Stimulated activated naive CD8-positive, alpha-beta T cell treated with anti-CD3 and anti-CD28 coated beads, Interleukin-15, Interleukin-2, amounts not matched to agents 100 ng/mL and 50 ng/mL, for 24 hours (primary cell): ENCODE results near the gene FBXO21.
"Not testable (repeated sequence)": the region's sequence is repeated elsewhere in the genome, so short reads cannot be mapped to it uniquely, and the experiment has no call there.

ENCODE experiments used
- H3K27ac Mint-ChIP-seq: one replicate; pipeline ENCODE4 v1.8.0; 2021; ENCODE audit warnings: mild to moderate bottlenecking, mixed read lengths
- H3K27me3 Mint-ChIP-seq: one replicate; pipeline ENCODE4 v1.8.0; 2021; ENCODE audit warnings: mixed read lengths
- H3K36me3 Mint-ChIP-seq: one replicate; pipeline ENCODE4 v1.8.0; 2021; ENCODE audit warnings: low read depth, mixed read lengths
- H3K4me1 Mint-ChIP-seq: one replicate; pipeline ENCODE4 v1.8.0; 2021; ENCODE audit warnings: low read depth, mixed read lengths
- H3K4me3 Mint-ChIP-seq: one replicate; pipeline ENCODE4 v1.8.0; 2021; ENCODE audit warnings: mild to moderate bottlenecking, mixed read lengths
- H3K9me3 Mint-ChIP-seq: one replicate; pipeline ENCODE4 v1.8.0; 2021; ENCODE audit warnings: mixed read lengths

The FBXO21 gene

DNA sequence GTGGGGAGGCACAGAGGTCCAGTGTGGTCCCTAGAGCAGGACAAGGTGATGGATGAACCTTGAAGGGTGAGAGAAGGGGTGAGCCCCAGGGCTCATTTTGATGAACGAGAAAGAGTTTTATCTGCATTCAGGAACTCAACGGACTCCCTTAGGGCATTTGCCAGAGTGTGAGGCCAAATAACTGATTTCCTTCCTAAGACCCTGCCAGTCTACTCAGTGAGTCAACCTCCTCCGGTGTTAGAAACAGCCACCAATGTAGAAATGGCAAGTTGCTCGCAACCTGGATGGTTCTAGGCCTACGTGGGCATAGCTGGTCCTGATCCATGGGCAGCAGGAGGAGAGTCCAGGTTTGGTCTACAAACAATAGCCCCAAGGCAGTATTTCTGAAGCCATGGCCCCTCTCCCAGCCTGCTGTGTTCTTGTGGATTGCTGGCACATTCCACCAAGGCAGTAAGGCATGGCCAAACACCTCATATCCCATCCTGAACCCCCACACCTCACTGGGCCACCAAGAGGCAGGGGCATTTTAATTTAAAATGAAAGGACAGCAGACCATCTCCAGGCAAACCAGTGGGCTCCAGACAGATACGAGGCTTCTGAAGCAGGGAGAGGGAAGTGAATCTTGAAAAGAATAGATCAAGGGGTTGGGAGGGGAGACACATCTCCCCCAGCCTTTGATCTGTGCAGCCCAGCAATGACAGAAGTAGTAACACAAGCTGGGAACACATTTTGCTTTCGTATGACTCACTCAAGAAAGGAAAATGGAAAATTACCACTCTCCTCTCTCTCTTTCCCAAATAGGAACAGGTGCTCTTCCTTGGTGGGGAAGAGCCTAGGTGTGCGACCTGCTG is 65.6 kb downstream of the FBXO21 start:
- no peak overlapping the region for H3K4me3 Mint-ChIP-seq
- H3K27me3 Mint-ChIP-seq: no peaks in the 10 kb centered on the region
- peaks cover 15% of the 10 kb centered on the region for H3K4me1 Mint-ChIP-seq
- H3K9me3 Mint-ChIP-seq: peaks cover 8% of the 10 kb centered on the region
- H3K27ac Mint-ChIP-seq: no peak overlapping the region
- H3K36me3 Mint-ChIP-seq: no peaks in the 10 kb centered on the region

DNA sequence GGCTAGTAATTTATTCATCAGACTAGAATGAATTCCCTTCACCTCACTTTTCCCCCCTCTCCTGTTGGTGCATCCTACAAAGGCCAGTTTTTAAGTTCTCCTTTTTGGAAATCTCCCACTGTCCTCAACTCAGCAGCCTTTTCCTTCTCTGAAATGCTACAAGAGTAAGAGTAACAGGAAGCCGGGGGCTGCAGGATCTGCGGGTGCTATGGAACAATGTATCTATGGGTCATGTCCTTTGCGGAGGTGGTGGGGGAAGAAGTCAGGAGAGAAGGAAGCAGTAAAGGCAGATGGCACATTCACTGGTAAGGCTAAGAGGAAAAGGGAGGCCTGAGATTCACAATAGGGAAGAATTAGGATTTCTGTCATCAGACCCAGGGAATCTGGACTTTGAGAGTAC is 68.8 kb downstream of the FBXO21 start:
- no peaks in the 10 kb centered on the region for H3K36me3 Mint-ChIP-seq
- peaks cover 15% of the 10 kb centered on the region for H3K4me1 Mint-ChIP-seq
- no peaks in the 10 kb centered on the region for H3K27me3 Mint-ChIP-seq
- H3K9me3 Mint-ChIP-seq: peaks cover 3% of the 10 kb centered on the region
- H3K4me3 Mint-ChIP-seq: no peak overlapping the region
- no peak overlapping the region for H3K27ac Mint-ChIP-seq

DNA sequence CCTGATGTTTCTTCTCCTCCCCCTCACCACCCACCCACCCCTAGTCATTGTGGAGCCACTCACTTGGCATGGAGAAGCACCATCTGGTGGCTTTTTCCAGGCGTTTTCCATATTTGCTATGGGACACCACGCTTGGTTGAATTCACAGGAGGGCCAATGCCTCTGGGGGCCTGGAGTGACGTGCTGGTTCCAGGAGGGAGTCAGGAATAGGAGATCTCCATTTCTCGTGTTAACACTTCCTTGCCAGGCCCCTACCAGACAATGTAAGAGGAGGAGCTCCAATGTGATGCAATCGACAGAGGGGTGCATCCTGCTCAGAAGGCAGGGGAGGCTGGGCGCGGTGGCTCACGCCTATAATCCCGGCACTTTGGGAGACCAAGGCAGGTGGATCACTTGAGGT is 69.5 kb downstream of the FBXO21 start:
- Mint-ChIP-seq H3K4me1 (peaks cover 13% of the 10 kb centered on the region), H3K9me3 (no peaks in the 10 kb centered on the region), H3K4me3 (no peak overlapping the region), H3K36me3 (no peaks in the 10 kb centered on the region), H3K27me3 (no peaks in the 10 kb centered on the region), H3K27ac (no peak overlapping the region)

DNA sequence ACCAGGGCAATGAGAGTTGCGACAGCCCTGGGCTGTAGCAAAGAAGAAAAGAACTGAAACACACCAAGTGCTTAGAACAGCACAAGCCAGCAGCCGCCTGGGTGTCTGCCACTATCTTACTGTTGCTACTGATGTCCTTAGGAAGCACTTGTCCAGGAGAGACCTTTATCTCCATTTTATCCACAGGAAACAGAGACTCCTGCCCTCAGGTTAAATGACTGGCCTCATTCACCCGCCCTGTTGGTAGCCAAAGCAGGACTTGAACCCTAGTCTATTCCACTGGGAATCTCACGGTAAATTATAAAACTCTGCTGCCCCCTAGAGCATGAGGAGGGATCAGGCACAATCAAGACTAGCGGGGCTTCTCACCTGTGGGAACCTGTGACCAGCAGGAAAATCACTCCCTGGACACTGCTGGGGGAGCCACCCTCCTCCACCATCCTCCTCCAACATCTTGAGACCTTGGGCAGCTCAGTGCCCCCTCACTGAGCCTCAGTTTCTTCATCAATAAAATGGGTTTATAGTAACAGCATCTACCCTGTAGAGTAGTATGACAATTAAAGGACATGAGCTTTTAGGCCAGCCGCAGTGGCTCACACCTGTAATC is 70.6 kb downstream of the FBXO21 start:
- peaks cover 4% of the 10 kb centered on the region for H3K4me1 Mint-ChIP-seq
- no peak overlapping the region for H3K4me3 Mint-ChIP-seq
- H3K9me3 Mint-ChIP-seq: no peaks in the 10 kb centered on the region
- no peaks in the 10 kb centered on the region for H3K27me3 Mint-ChIP-seq
- no peak overlapping the region for H3K27ac Mint-ChIP-seq
- no peaks in the 10 kb centered on the region for H3K36me3 Mint-ChIP-seq

DNA sequence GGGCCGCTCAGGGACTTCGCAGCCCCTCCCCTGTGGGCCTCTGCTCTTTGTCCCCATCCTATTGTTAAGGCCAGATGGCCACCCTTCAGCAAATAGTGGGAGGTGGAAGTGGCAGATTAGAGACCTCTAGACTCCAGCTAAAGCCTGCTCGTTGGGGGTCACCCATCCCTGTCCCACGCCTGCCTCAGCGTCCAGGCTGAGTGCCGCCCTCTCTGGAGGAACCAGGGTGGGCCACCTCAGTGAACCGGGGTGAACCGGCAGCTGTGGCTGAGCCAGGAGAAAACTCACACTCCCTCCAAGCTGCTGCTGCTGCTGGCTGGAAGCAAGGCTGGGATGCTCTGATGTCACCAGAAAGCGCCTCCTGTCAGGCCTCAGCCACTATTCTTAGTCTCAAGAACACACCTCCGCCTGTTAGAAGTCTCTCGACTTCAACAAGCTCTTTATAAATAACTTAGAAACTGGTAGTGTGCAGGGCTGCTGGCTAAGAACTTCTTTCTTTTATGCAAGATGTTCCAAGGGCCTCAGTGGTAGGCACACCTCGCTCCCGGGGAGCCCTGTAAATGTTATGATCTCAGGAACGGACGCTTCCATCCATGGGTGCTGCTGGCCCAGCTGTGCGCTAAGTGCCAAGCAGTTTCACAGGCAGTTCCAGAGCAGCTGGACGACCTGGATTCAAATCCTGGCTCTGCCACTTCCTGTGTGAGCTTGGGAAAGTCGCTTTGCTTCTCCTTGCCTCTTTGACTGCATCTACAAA is 71.3 kb downstream of the FBXO21 start:
- Mint-ChIP-seq H3K4me3 (no peak overlapping the region), H3K27ac (no peak overlapping the region), H3K4me1 (peaks cover under 1% of the 10 kb centered on the region), H3K27me3 (no peaks in the 10 kb centered on the region), H3K36me3 (no peaks in the 10 kb centered on the region), H3K9me3 (no peaks in the 10 kb centered on the region)

DNA sequence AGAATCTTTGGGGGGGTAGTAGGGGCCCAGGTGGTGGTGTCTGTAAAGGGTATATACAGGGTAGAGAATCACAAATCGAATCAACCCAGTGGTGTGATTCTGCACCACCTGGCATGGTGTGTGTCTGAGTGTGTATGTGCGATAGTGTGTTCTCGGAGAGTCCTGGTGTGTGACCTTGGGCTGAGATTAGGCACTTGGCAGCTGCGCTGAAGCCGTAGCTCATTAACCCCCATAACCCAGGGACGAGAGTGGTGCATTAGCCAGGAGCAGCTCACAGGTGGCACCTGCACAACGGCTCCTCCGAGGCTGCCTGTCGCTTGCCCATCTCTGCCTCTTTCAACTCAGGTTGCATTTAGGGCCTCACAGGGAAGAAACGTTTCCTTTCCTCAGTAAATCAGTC is 75.5 kb downstream of the FBXO21 start:
- Mint-ChIP-seq H3K27me3 (peaks cover 2% of the 10 kb centered on the region), H3K9me3 (no peaks in the 10 kb centered on the region), H3K27ac (no peak overlapping the region), H3K36me3 (no peaks in the 10 kb centered on the region), H3K4me1 (no peaks in the 10 kb centered on the region), H3K4me3 (no peak overlapping the region)

DNA sequence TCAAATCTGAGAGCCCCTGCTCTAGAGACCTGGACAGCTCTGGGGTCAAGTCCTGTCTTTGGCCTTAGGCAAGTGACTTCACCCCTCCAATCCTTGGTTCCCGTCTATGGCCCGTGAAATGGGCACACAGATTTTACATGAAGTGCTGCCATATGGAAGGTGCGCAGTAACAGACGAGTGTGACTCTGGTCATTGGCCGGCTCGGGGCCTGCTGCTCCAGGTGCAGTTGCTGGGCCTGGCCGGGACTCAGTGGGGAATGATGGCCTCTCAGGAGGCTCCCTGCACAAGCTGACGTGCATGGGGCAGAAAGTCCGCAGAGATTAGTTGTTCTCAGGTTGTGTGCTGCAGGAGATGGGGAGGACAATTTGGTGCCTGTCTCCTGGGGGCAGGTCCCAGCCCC is 77.0 kb downstream of the FBXO21 start:
- no peaks in the 10 kb centered on the region for H3K9me3 Mint-ChIP-seq
- no peaks in the 10 kb centered on the region for H3K4me1 Mint-ChIP-seq
- H3K27me3 Mint-ChIP-seq: peaks cover 4% of the 10 kb centered on the region
- H3K27ac Mint-ChIP-seq: no peak overlapping the region
- no peaks in the 10 kb centered on the region for H3K36me3 Mint-ChIP-seq
- H3K4me3 Mint-ChIP-seq: no peak overlapping the region

DNA sequence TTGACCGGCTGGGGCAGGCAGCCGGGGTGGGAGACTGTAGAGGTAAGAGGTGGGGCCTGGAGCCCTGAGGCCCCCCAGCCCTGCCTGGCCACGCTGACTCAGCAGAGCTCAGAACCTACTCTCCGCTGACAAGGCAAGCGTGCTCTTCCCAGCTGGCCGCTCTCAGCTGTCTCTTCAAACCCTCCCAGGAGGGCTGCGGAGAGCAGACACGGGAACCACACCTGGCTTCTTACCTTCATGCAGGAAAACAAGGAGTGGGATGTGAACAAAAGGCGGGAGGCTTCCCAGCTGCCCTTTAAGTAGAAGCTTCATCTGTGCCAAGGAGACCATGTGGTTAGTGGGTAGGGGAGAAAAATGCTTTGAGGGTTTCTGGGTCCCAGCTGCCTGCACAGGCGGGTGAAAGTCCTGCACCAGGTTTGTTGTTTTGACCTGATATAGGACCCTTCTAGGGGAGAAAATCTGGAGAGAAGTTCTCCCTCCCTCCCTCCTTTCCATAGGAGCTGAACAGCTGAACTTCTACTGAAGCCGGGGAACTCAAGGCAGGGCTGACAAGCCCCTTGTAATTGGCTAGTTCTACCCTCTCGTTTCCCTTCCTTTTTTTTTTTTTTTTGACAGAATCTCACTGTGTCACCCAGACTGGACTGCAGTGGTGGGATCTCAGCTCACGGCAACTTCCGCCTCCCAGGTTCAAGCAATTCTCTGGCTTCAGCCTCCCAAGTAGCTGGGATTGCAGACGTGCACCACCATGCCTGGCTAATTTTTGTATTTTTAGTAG is 78.3 kb downstream of the FBXO21 start:
- H3K27me3 Mint-ChIP-seq: peaks cover 4% of the 10 kb centered on the region
- H3K4me3 Mint-ChIP-seq: no peak overlapping the region
- no peaks in the 10 kb centered on the region for H3K4me1 Mint-ChIP-seq
- no peak overlapping the region for H3K27ac Mint-ChIP-seq
- H3K36me3 Mint-ChIP-seq: no peaks in the 10 kb centered on the region
- H3K9me3 Mint-ChIP-seq: no peaks in the 10 kb centered on the region

DNA sequence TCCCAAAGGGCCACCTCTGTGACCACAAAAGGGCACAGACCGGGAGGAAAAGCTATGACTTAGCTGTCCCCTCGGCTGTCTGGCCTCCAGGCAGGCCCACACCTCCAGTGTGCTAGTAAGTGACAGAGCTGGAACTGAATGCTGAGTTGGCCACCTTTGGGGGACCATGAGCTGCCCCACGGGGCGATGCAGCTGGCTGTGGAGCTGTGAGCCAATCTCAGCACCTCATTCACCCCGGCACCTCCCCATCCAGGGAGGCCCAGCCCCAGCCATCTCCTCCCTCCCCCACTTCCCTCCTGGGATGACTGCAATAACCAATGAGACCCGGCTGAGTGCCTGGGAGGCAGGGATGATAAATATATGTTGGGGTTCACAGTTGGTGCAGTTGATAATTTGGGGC is 78.9 kb downstream of the FBXO21 start:
- no peak overlapping the region for H3K27ac Mint-ChIP-seq
- no peak overlapping the region for H3K4me3 Mint-ChIP-seq
- H3K27me3 Mint-ChIP-seq: peaks cover 4% of the 10 kb centered on the region
- no peaks in the 10 kb centered on the region for H3K9me3 Mint-ChIP-seq
- no peaks in the 10 kb centered on the region for H3K36me3 Mint-ChIP-seq
- no peaks in the 10 kb centered on the region for H3K4me1 Mint-ChIP-seq

DNA sequence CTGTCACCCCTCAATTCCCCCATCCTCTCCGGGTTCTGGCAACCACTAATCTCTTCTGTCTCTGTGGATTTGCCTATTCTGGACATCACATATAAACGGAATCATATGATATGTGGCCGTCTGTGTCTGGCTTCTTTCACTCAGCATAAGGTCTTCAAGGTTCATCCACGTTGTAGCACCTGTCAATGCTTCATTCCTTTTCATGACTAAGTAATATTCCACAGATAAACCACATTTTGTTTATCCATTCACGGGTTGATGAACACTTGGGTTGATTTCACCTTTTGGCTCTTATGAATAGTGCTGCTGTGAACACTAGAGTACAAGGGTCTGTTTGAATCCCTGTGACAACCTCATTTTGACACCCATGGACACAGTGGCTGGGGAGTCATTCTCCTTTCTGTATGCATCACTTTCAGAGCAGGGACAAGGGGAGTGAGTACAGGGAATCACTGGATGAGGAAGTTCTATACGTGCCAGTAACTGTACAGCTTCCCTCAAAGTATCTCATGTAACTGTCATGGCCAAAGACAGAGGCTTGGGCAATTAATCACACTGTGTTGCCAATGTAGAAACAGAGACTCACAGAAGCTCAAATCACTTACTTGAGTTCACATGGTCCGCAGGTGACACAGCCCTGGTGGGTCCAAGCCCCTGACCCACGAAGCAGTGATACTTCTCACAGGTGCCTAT is 80.2 kb downstream of the FBXO21 start:
- Mint-ChIP-seq H3K4me3 (no peak overlapping the region), H3K4me1 (peaks cover 9% of the 10 kb centered on the region), H3K36me3 (no peaks in the 10 kb centered on the region), H3K27me3 (peaks cover 4% of the 10 kb centered on the region), H3K27ac (no peak overlapping the region), H3K9me3 (no peaks in the 10 kb centered on the region)

DNA sequence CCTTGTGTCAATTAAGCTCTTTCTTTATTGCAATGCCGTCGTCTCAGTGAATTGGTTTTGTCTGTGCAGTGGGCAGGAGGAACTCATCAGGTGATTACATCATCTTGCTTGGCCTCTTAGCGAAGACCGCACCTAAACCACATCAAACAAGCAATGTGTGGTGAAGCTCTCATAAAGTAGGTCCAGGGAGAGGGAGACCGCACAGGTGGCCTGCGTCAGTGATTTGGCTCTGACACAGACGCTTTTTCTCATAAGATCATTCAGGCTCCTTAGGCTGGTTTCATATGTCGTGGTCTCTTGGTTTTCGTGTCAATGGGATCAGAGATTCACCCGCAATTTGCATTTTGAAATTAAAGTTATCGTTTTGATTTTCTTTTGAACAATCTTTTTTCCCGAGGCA is 84.4 kb downstream of the FBXO21 start:
- Mint-ChIP-seq H3K4me3 (no peak overlapping the region), H3K27me3 (peaks cover 4% of the 10 kb centered on the region), H3K36me3 (no peaks in the 10 kb centered on the region), H3K27ac (peak overlapping the region; percentile 26), H3K4me1 (peaks cover 9% of the 10 kb centered on the region), H3K9me3 (no peaks in the 10 kb centered on the region)

DNA sequence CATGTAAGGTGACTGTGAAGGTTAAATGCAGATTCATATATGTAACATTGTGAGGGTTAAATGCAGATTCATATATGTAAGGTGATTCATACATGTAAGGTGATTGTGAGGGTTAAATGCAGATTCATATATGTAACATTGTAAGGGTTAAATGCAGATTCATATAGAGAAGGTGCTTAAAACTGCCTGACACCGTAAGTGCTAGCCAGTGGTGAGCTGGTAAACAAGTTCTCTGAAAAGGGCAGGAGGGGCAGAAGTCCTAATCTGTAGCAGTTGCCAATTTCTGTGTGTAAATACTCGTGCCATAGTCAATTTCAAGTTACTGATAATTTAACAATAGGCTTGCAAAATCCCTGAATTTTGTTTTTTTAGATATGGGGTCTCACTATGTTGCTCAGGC is 86.3 kb downstream of the FBXO21 start:
- H3K4me3 Mint-ChIP-seq, H3K27me3 Mint-ChIP-seq, H3K36me3 Mint-ChIP-seq, H3K27ac Mint-ChIP-seq, H3K9me3 Mint-ChIP-seq: not testable (repeated sequence)
- peaks cover 20% of the 10 kb centered on the region for H3K4me1 Mint-ChIP-seq

DNA sequence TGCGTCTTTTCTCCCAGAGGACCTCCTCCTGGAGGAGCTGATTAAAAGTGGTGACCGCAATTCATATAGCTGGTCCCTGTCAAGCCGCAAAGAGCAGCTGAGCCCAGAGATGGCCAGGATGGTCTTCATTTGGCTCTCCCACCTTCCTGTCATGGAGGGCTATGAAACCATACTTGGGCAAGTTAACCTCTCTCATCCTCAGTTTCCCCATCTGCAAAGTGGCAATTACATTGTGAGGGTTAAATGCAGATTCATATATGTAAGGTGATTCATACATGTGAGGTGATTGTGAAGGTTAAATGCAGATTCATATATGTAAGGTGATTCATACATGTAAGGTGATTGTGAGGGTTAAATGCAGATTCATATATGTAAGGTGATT is 87.5 kb downstream of the FBXO21 start:
- no peak overlapping the region for H3K4me3 Mint-ChIP-seq
- no peak overlapping the region for H3K27ac Mint-ChIP-seq
- H3K36me3 Mint-ChIP-seq: no peaks in the 10 kb centered on the region
- H3K9me3 Mint-ChIP-seq: no peaks in the 10 kb centered on the region
- peaks cover 4% of the 10 kb centered on the region for H3K27me3 Mint-ChIP-seq
- H3K4me1 Mint-ChIP-seq: peaks cover 23% of the 10 kb centered on the region

DNA sequence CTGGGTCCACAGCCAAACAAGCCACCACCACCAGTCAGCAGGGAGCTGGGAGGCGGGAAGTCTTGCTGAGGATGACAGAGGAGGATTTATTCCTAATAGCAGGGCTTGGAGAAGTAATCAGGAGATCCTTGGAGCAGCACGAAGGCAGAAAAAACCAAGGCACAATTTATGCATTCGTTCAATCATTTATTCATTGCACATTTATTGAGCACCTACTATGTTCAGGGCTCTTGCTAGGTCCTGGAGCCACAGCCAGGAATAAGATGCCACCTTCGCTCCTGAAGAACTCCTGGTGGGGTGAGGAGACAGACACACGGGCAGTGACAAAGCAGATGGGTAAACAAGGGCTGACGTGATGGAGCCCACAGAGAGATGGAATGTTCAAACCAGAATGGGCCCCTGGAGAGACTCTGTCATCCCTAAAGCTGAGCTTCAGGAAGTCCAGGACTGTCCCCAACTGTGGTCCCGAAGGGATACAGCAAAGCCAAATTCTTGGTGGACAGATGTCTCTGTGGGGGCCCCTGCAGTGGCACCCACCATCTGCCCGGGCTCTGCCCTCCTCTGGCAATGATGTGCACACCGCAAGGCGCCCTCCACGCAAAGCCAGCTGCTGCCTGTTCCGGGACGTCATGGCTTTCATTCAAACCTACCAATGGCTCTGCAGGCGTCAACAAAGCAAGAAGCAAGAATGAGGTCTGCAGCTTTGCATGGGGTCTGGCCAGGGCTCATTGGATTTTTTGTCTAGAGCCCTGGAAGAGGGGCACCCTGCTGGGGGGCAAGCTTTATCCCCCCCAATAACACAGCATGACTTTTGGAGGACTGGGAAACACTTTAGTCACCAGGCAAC is 88.1 kb downstream of the FBXO21 start:
- Mint-ChIP-seq H3K4me3 (no peak overlapping the region), H3K4me1 (peaks cover 26% of the 10 kb centered on the region), H3K36me3 (no peaks in the 10 kb centered on the region), H3K9me3 (no peaks in the 10 kb centered on the region), H3K27ac (no peak overlapping the region), H3K27me3 (peaks cover 9% of the 10 kb centered on the region)
